ENCODE data around the gene CPB1.

Gene CPB1

GRCh38 chr3:148833223-148833622 lies 5.6 kb downstream of the CPB1 start:
- no peak for DNase-seq

- no peak for DNase-seq
Observed at GRCh38 chr3:148839805-148840204, 12.2 kb downstream of the CPB1 start.

GRCh38 chr3:148840451-148840850 lies 12.8 kb downstream of the CPB1 start:
- no peak for DNase-seq

GRCh38 chr3:148845756-148846395 lies 18.3 kb downstream of the CPB1 start:
- DNase-seq = no peak

GRCh38 chr3:148847351-148847750 lies 19.7 kb downstream of the CPB1 start:
- no peak for DNase-seq

- no peak for DNase-seq
Observed at GRCh38 chr3:148848410-148848809, 20.8 kb downstream of the CPB1 start.

GRCh38 chr3:148852271-148852992 lies 24.8 kb downstream of the CPB1 start:
- no peak for DNase-seq

- DNase-seq = no peak
Observed at GRCh38 chr3:148853076-148853475, 25.5 kb downstream of the CPB1 start.

- no peak for DNase-seq
Observed at GRCh38 chr3:148854061-148854460, 26.4 kb downstream of the CPB1 start.

GRCh38 chr3:148856384-148856783 lies 28.8 kb downstream of the CPB1 start:
- DNase-seq = no peak

GRCh38 chr3:148857316-148857715 lies 29.7 kb downstream of the CPB1 start:
- no peak for DNase-seq

GRCh38 chr3:148861277-148861869 lies 33.8 kb downstream of the CPB1 start:
- no peak for DNase-seq

GRCh38 chr3:148863297-148863696 lies 35.7 kb downstream of the CPB1 start:
- DNase-seq = no peak

GRCh38 chr3:148863814-148864213 lies 36.2 kb downstream of the CPB1 start:
- no peak for DNase-seq

- no peak for DNase-seq
Observed at GRCh38 chr3:148865049-148865448, 37.4 kb downstream of the CPB1 start, which contains the start of gene CPA3. TSS of gene CPA3 (plus strand) at chr3:148865296. CDS start at chr3:148865308, 12 bp downstream.

- DNase-seq = no peak
Observed at GRCh38 chr3:148866261-148866660, 38.6 kb downstream of the CPB1 start.

- DNase-seq = no peak
Observed at GRCh38 chr3:148873270-148873927, 45.8 kb downstream of the CPB1 start.

- DNase-seq = no peak
Observed at GRCh38 chr3:148873977-148874376, 46.4 kb downstream of the CPB1 start.

GRCh38 chr3:148878095-148878494 lies 50.5 kb downstream of the CPB1 start:
- DNase-seq = no peak

GRCh38 chr3:148879256-148879655 lies 51.6 kb downstream of the CPB1 start:
- no peak for DNase-seq

- no peak for DNase-seq
Observed at GRCh38 chr3:148880681-148881080, 53.1 kb downstream of the CPB1 start.

- no peak for DNase-seq
Observed at GRCh38 chr3:148881286-148881685, 53.7 kb downstream of the CPB1 start.

- no peak for DNase-seq
Observed at GRCh38 chr3:148882288-148882687, 54.7 kb downstream of the CPB1 start.

GRCh38 chr3:148883163-148883562 lies 55.6 kb downstream of the CPB1 start:
- no peak for DNase-seq

All from activated effector memory CD4-positive, alpha-beta T cell treated with Interleukin-2 at 50 U/mL for 16 hours (primary cell).